DMS79 treated with DMSO at 0.1 percent for 48 hours (cell line): ENCODE data around the gene CLASP2.
A peak's percentile ranks its signal among the peaks of the same experiment; 100 is the strongest.
"Not testable (repeated sequence)": the region's sequence is repeated elsewhere in the genome, so short reads cannot be mapped to it uniquely, and the experiment has no call there.

Experiments
- DNase-seq: peaks from one replicate; lab custom pipeline; 2025; lab: John Stamatoyannopoulos, UW

The CLASP2 gene

GRCh38 chr3:33717866-33718594 is at the start of gene CLASP2:
Gene CLASP2 (minus strand): TSS chr3:33718254. CDS start chr3:33718002, 252 bp downstream.
- DNase-seq = peak; percentile 17

- no peak for DNase-seq
These were observed 40.8 kb upstream of the CLASP2 start for GRCh38 chr3:33758864-33759263.

- DNase-seq = no peak
These were observed 40.2 kb upstream of the CLASP2 start for GRCh38 chr3:33758281-33758680.

GRCh38 chr3:33754391-33754790 is 36.3 kb upstream of the CLASP2 start:
- not testable (repeated sequence) for DNase-seq

GRCh38 chr3:33751336-33751735 is 33.3 kb upstream of the CLASP2 start:
- no peak for DNase-seq

- DNase-seq = no peak
These were observed 32.1 kb upstream of the CLASP2 start for GRCh38 chr3:33750211-33750548.

- DNase-seq = no peak
These were observed 31.6 kb upstream of the CLASP2 start for GRCh38 chr3:33749546-33750210.

- DNase-seq = no peak
These were observed 28.5 kb upstream of the CLASP2 start for GRCh38 chr3:33746416-33747116.

- no peak for DNase-seq
These were observed 19.1 kb upstream of the CLASP2 start for GRCh38 chr3:33737146-33737545.

GRCh38 chr3:33732394-33732793 is 14.3 kb upstream of the CLASP2 start:
- DNase-seq = no peak

GRCh38 chr3:33729993-33730392 is 11.9 kb upstream of the CLASP2 start:
- DNase-seq = no peak

GRCh38 chr3:33724256-33724655 is 6.2 kb upstream of the CLASP2 start:
- no peak for DNase-seq

GRCh38 chr3:33722626-33723370 is 4.7 kb upstream of the CLASP2 start:
- no peak for DNase-seq

- DNase-seq = no peak
These were observed 4.1 kb upstream of the CLASP2 start for GRCh38 chr3:33722191-33722590.

- DNase-seq = no peak
These were observed 497 bp upstream of the CLASP2 start for GRCh38 chr3:33718595-33718907.

- no peak for DNase-seq
These were observed 513 bp downstream of the CLASP2 start for GRCh38 chr3:33717616-33717865.

- DNase-seq = no peak
These were observed 1.8 kb downstream of the CLASP2 start for GRCh38 chr3:33716227-33716626.

- DNase-seq = no peak
These were observed 7.0 kb downstream of the CLASP2 start for GRCh38 chr3:33711100-33711499.

- DNase-seq = no peak
These were observed 12.0 kb downstream of the CLASP2 start for GRCh38 chr3:33706056-33706455.

GRCh38 chr3:33704891-33705290 is 13.2 kb downstream of the CLASP2 start:
- no peak for DNase-seq

- DNase-seq = no peak
These were observed 18.8 kb downstream of the CLASP2 start for GRCh38 chr3:33699275-33699674.

GRCh38 chr3:33694944-33695343 is 23.1 kb downstream of the CLASP2 start:
- DNase-seq = no peak

GRCh38 chr3:33690341-33690740 is 27.7 kb downstream of the CLASP2 start:
- no peak for DNase-seq
